ENCODE measurements around the gene PKD1.

PKD1 gene

GRCh38 chr16:2135770-2136490 lies at the start of gene PKD1:
Gene PKD1 (minus strand): TSS chr16:2135898. CDS start chr16:2135689, 209 bp downstream.
- DNase-seq (ENCODE audit: low read depth in 2 of 2) = peak; percentile 93 to 96

GRCh38 chr16:2184962-2185361 lies 49.3 kb upstream of the PKD1 start:
- no peak for DNase-seq (ENCODE audit: low read depth in 2 of 2)

- no peak for DNase-seq (ENCODE audit: low read depth in 2 of 2)
Measured at GRCh38 chr16:2184346-2184745, 48.6 kb upstream of the PKD1 start.

- DNase-seq (ENCODE audit: low read depth in 2 of 2) = no peak
Measured at GRCh38 chr16:2183671-2184070, 48.0 kb upstream of the PKD1 start.

- no peak for DNase-seq (ENCODE audit: low read depth in 2 of 2)
Measured at GRCh38 chr16:2181952-2182351, 46.3 kb upstream of the PKD1 start.

- no peak for DNase-seq (ENCODE audit: low read depth in 2 of 2)
Measured at GRCh38 chr16:2180962-2181923, 45.5 kb upstream of the PKD1 start.

- DNase-seq (ENCODE audit: low read depth in 2 of 2) = no peak
Measured at GRCh38 chr16:2180461-2180860, 44.8 kb upstream of the PKD1 start.

- DNase-seq (ENCODE audit: low read depth in 2 of 2) = no peak
Measured at GRCh38 chr16:2179576-2179975, 43.9 kb upstream of the PKD1 start.

GRCh38 chr16:2179107-2179501 lies 43.4 kb upstream of the PKD1 start:
- no peak for DNase-seq (ENCODE audit: low read depth in 2 of 2)

- no peak for DNase-seq (ENCODE audit: low read depth in 2 of 2)
Measured at GRCh38 chr16:2178321-2179106, 42.8 kb upstream of the PKD1 start.

- DNase-seq (ENCODE audit: low read depth in 2 of 2) = no peak
Measured at GRCh38 chr16:2177561-2177960, 41.9 kb upstream of the PKD1 start.

- no peak for DNase-seq (ENCODE audit: low read depth in 2 of 2)
Measured at GRCh38 chr16:2177101-2177500, 41.4 kb upstream of the PKD1 start.

- no peak for DNase-seq (ENCODE audit: low read depth in 2 of 2)
Measured at GRCh38 chr16:2176047-2176446, 40.3 kb upstream of the PKD1 start.

GRCh38 chr16:2175454-2175853 lies 39.8 kb upstream of the PKD1 start:
- DNase-seq (ENCODE audit: low read depth in 2 of 2) = no peak

GRCh38 chr16:2174396-2175131 lies 38.9 kb upstream of the PKD1 start:
- no peak for DNase-seq (ENCODE audit: low read depth in 2 of 2)

GRCh38 chr16:2173916-2174315 lies 38.2 kb upstream of the PKD1 start:
- no peak for DNase-seq (ENCODE audit: low read depth in 2 of 2)

GRCh38 chr16:2173366-2173765 lies 37.7 kb upstream of the PKD1 start:
- no peak for DNase-seq (ENCODE audit: low read depth in 2 of 2)

- DNase-seq (ENCODE audit: low read depth in 2 of 2) = no peak
Measured at GRCh38 chr16:2172688-2173335, 37.1 kb upstream of the PKD1 start.

- no peak for DNase-seq (ENCODE audit: low read depth in 2 of 2)
Measured at GRCh38 chr16:2171601-2172178, 36.0 kb upstream of the PKD1 start.

- DNase-seq (ENCODE audit: low read depth in 2 of 2) = no peak
Measured at GRCh38 chr16:2170587-2171435, 35.1 kb upstream of the PKD1 start.

Measured in stimulated activated CD8-positive, alpha-beta memory T cell treated with anti-CD3 and anti-CD28 coated beads, Interleukin-7, amount 100 ng/mL, for 4 hours (primary cell).